Activated CD8-positive, alpha-beta memory T cell treated with anti-CD3 and anti-CD28 coated beads, Interleukin-2, amount 50 U/mL, for 1 hour (primary cell): ENCODE data around the gene SRP9.
"Not testable (repeated sequence)": the region's sequence is repeated elsewhere in the genome, so short reads cannot be mapped to it uniquely, and the experiment has no call there.

ENCODE experiments used
- DNase-seq: peaks from one replicate; pipeline ENCODE4 v3.0.0-alpha.2; 2020; ENCODE audit errors: extremely low read depth

Gene SRP9

GRCh38 chr1:225755671-225756319, 21.8 kb upstream of the SRP9 start:
- no peak for DNase-seq

DNA sequence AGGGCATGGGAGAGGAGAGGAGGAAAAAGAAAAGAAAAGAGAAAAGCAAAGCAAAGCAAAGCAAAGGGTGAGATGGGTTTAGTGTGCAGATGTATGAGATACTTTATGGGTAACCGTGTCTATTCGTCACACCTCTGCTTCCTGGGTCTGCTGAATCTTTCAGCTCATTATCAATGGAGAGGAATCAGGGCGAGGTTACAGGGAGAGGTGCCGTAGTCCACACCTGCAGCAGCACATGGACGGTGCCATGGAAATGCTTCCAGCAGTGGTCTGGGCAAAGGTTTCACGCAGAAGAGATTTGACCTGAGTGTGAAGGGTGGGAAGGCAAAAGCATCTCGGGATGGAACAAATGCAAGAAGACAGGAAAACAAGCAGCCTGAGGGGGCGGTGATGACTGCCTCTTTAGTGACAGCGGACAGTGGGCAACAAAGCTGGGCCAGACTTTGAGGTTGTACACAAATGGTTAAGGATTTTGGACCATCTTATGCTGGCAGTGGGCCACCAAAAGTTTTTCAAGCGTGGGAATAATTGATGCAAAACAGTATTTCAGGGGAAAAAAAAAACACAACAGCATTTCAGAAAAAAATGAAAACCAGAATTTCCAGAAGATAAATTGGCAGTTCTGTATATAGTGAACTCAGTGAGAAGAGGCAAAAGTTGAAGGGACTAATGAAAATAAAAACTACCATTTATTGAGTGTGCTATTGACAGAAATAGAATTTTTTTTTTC, 19.5 kb upstream of the SRP9 start:
- no peak for DNase-seq

DNA sequence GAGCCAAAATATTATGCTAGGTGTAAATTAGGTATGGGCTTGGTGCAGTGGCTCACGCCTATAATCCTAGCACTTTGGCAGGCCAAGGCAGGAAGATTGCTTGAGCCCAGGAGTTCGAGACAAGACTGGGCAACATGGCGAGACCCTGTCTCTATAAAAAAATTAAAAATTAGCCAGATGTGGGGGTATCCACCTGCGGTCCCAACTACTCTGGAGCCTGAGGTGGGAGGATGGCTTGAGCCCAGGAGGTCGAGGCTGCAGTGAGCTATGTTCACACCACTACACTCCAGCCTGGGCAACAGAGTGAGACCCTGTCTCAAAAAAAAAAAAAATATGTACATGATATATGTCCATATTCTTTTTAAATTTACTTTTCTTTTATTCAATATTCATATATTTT, 17.7 kb upstream of the SRP9 start:
- not testable (repeated sequence) for DNase-seq

DNA sequence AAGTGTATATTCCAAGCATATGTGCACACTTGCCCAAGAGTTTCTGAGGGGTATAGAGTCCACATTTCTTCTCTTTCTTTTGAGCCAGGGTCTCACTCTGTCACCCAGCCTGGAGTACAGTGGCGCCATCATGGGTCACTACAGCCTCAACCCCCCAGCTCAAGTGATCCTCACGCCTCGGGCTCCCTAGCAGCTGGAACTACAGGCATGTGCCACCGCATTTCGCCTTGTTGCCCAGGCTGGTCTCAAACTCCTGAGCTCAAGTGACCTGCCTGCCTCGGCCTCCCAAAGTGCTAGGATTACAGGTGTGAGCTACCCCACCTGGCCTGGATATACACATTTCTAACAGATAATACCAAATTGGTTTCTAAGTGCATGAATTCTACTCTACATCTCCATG, 17.1 kb upstream of the SRP9 start:
- DNase-seq: no peak

GRCh38 chr1:225761395-225761794, 16.2 kb upstream of the SRP9 start:
- not testable (repeated sequence) for DNase-seq

- DNase-seq: no peak
Measured at GRCh38 chr1:225762002-225762441, 15.6 kb upstream of the SRP9 start.

DNA sequence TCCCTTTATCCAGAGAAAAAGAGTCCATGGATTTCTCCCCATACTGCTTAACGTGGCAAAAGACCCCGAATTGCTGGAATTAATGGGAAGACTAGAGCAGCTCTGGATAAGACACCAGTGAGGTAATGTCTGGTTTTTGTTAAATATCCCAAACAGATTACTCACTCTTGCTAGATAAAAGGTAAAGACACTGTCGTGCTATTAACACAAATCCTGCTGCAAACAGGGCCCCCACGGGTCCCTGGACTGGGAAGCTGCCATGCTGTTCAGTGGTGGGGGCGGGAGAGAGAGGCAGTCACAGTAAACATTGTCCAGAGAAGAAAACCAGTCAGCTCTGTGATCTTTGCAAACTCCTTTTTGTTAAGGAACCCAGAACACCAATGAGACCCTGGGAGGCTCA, 15.2 kb upstream of the SRP9 start:
- no peak for DNase-seq

- DNase-seq: no peak
Measured at GRCh38 chr1:225763716-225764548, 13.7 kb upstream of the SRP9 start.

- DNase-seq: no peak
Measured at GRCh38 chr1:225765982-225766674, 11.5 kb upstream of the SRP9 start.

DNA sequence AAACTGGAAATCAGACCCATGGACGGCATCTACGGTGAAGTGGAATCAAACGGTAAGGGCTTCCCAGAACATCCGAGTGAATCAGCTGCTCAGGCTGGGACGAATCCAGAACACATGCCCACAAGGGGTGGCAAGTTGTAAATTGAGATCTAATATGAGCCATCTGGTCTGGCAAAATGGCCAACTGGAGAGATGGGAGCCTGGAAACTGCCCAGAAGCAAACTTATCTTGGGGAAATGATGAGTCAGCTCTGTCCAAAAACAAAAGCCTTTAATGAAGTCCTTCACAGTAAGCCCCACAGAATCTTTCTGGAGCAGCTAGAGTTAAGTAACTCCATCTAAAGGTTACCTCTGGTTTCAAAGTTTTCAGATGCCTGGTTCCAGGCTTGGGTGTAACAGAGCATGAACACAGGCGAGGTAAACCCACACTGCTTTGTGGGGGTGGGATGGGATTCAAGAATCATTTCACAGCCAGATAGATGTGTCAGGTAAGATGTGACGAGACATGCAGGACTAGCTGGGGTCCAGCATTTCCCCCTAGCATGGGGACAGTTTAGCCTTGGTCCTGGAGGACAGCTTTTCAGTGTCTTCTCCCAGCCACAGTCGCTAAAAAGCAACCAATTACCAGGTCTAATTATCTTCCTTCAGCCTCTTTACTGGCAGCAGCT, 10.5 kb upstream of the SRP9 start:
- no peak for DNase-seq

DNA sequence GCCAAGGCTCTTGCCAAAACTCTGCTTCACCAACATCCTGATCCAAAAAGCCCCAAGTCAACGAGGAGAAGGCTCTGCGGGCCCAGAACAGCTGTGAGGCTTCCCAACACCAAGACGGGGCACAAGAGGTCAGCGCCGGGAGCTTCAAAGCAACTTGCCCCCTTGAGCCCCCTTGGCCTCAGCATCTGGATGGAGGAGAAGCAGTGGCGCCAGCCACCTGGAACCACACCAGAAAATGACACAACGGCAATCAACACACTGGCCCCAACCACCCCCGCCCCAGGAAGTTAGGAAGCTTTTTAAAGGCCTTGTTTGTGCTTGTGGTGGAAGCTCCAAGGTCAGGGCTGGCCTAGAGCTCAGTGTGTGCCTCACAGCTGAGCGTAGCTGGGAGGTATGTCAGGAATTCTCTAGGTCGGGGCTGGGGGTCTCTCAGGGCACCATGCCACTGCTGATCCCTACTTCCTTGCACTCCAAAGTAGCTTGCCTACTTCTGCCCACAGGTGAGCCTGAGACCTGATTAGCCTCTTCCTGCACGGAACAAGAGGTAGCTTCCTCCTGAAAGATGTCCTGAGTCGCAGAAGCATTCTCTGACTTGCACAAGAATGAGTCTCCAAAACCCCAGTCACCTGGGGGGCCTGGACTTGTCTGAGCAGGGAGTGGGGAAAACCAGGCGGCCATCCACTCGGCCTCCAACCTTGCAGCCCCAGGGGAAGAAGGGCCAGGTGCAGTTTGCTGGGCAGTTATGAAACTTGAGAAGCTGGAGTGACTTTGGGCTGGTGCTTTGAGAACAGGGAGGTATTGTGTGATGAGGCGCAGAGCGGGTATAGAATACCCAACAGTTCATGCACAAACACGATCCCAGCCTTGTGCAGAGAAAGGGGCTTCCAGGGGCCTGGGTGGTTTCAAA, 9.7 kb upstream of the SRP9 start:
- no peak for DNase-seq

DNA sequence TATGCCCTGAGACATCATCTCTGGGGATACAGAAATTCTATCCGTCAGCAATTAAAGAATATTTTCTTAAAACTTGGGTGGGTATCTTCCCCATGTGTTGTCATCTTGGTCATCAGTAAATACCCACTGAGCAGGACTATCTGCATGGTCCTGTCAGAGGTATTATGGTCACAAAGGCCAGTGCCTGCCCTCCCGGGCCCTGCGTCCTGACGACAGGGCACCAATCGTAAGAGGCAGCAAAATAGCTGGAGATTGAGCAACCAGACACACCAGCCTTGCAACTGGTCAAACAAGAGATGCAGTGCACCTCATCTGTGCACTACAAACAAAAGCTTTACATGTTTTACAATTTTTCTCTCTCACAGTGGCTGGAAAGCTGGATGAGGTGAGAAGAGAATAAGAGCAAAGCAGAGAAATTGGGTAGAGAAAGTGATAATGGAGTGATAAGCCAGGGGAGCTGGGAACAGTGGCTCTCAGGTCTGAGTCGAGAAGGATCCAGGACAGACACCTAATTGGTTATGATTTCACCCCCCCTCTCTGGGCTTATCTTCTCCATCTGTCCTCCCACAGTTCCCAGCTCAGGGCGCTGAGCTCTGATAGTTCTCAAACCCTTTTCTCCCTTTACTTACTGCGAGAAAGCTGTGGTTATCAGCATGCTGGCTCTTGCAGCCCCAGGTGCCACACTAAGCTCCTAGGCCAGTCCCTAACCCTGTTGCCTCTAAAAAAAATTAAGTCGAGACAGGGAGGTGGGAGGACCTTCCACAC, 8.8 kb upstream of the SRP9 start:
- no peak for DNase-seq

DNA sequence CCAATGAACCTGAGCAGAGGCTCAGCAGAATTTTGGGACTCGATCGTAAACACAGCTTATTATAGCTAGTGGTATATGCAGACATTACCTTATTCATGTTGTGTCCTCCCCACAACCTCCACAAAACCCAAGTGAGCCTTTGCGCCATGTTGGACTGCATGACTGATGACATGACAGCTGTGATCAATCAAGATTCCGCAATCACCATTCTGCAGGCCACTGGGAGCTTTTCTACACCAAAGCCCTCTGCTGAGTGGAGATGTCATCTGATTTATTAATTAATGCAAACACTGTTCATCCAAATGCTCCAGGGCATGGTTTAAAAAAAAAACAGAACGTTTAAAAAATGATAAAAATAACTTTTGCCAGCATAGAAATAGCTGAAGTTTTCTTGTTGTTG, 7.9 kb upstream of the SRP9 start:
- DNase-seq: no peak

- DNase-seq: no peak
Measured at GRCh38 chr1:225770561-225771248, 6.9 kb upstream of the SRP9 start.

DNA sequence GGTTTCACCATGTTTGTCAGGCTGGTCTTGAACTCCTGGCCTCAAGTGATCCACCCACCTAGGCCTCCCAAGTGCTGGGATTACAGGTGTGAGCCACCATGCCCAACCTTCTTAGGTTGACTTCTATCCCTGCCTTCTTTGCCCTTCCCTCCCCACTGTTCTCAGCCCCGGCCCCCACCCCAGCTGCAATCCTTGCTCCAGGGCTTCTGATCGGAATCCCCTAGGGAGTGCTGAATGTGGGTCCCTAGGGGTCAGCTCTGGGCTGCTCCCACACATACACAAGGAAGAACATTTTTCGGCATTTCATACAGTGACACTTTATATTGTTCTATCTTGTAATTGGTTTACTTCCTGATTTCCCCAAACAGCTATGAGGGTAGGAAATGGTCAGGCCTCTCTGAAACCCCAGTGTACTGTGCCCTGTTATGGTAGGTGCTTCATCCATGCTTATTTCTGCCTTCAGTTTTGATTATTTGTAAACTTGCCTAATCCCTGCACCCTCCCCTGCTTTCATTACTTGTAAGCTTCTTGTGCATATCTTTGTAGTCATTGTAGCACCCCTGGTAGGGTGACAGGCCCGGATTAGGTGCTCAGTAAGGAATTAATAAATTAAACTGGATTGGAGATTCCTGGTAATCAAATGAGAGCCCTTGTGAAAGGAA, 5.8 kb upstream of the SRP9 start:
- no peak for DNase-seq

DNA sequence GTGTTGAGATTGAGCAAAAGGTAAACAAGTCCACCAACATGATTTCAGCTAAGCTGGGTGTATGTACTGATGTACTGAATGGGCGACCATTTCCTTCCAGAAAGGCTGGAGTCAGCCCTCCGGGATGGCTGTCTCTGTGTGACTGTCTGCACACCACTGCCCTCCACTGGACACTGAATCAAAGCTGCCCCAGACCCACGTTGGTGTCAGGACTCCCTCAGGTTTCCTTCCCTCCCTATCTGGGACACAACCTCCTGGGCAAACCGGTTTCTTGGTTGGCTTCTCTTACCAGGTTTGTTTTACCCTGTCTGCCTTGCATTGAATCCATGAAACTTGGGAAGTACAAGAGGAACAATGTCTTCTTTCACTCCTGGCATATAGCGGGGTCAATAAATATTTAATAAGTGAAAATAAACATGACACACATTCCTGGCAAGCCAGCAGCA, 5.3 kb upstream of the SRP9 start:
- no peak for DNase-seq

DNA sequence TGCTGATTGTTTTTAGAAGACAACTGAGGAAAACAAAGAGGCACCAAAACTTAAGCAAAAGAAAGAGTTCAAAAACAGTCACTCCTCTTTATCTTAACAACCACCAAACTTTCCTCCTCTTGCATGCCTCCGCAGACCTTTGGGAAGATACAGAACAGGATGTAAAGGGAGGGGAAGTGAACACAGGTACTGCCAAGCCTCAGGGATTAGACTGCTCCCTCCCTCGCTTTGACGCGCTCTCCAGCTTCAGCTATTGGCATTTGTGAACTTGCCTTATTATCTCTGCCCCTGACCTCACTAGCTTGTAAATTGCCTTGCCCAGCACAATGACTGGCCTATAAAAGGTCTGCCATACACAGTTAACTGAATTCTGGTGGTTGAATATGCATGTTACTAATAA, 4.8 kb upstream of the SRP9 start:
- DNase-seq: no peak
